ENCODE results near the gene CYP2A7.
"Not testable (repeated sequence)": the region's sequence is repeated elsewhere in the genome, so short reads cannot be mapped to it uniquely, and the experiment has no call there.

CYP2A7 gene

DNA sequence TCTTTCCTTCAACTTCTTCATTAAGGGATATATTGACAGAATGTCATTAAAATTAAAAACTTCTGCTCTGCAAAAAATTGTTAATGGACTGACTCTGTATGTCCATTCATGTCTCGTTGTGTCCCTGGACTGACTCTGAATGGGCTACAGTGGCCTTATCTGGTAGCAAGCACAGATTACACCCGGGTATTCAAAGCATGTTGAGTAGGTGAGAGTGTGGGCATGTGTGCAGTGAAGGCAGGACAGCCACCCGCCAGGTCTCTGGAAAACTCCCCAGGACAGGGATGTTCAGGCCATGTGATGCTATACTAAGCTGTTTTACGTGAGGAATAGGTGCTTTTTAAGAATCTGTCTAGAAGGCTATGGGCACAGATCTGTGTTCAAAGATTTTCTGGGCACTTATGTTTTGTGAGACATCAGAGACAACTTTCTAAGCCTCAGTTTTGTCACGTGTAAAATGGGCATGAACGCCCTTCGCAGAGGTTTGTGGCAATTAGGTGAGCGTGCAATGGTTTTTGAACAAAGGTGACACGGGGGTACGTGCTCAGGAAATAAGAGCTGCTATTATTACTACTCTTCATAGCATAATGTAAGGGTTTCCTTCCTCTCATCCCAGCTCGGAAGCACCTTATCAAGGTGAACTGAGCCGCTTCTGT is 38.9 kb downstream of the CYP2A7 start:
- DNase-seq, result not testable (repeated sequence)

DNA sequence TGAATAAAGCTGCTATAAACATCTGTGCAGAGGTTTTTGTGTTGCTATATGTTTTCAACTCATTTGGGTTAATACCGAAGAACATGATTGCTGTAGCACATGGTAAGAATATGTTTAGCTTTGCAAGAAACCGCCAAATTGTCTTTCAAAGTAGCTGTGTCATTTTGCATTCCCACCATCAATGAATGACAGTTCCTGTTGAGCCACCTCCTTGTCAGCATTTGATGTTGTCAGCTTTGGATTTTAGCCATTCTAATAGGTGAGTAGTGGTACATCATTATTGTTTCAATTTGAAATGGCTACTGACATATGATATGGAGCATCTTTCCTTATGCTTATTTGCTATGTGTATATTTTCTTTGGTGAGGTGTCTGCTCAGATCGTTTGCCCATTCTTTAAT is 40.0 kb downstream of the CYP2A7 start:
- not testable (repeated sequence) for DNase-seq

DNA sequence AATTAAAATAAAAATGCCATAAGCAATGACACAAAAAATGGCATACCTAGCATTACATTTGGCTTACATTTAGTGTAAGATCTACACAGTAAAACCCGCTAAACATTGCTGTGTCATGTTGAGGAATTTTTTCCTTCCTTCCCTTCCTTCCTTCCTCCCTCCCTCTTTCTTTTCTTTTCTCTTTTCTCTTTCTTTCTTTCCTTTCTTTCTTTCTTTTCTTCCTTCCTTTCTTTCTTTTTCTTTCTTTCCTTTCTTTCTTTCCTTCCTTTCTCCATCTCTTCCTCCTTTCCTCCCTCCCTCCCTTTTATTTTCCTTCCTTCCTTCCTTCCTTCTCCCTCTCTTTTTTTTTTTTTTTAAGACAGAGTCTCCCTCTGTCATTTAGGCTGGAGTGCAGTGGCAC is 43.6 kb downstream of the CYP2A7 start:
- DNase-seq, result not testable (repeated sequence)

DNA sequence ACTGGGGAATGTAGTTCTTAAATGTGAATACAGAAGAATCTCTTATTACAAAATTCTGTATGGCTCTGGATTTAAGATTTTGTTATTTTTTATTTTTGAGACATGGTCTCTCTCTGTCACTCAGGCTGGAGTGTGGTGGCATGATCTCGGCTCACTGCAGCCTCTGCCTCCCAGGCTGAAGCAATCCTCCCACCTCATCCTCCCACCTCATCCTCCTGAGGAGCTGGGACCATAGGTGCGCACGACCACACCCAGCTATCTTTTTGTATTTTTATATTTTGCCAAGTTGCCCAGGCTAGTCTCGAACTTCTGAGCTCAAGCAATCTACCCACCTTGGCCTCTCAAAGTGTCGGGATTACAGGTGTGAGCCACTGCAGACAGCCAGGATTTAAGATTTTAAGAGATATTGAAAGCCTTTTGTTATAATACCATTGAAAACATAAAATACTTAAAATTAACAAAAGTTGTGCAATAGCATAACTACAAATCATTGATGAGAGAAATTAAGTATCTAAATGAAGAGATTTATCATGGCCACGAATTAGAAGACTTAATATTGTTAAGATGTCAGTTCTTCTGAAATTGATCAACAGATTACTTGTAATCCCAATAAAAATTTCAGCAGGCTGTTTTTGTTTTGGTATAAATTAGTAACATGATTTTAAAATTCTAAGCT is 45.1 kb downstream of the CYP2A7 start:
- no peak for DNase-seq

DNA sequence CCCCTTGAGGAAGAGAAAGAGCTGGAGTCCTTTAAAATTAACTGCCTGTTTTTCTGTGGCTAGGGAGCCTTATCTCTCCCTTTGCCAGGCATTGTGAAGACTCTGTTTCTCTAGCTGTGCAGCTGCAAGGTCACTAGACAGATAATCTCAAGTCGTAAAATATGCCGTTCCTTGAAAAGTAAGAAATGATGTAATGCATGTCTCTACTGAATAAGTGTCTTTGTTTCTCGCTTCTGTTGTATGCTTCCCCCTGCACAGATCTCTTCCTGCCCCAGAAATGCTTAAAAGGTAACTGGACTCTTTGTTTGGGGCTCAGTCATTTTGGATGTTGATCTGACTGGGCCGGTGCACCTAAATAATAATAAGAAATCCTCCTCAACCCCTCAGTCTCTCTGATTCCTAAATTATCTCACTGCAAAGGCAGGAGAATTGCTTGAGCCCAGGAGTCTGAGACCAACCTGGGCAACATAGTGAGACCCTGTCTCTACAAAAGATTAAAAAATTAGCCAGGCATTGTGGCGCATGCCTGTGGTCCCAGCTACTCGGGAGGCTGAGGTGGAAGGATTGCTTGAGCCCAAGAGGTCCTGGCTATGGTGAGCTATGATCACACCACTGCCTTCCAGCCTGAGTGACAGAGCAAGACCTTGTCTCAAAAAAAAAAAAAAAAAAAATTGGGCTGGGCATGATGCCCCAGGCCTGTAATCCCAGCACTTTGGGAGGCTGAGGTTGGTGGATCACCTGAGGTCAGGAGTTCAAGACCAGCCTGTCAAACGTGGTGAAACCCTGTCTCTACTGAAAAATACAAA is 48.1 kb downstream of the CYP2A7 start:
- DNase-seq, result not testable (repeated sequence)

DNA sequence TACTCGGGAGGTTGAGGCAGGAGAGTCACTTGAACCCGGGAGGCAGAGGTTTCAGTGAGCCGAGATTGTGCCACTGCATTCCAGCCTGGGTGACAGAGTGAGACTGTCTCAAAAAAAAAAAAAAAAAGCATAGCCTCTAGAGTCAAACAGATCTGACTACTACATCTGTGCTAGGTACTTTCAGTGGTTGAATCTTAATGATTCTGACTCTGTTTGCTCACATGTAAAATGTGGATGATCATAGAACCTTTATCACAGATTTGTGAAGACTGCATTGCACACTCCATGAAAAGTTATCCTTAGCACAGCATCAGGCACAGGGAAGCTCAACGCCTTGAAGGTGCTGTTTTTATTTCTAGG is 49.6 kb downstream of the CYP2A7 start:
- DNase-seq, result not testable (repeated sequence)

DNA sequence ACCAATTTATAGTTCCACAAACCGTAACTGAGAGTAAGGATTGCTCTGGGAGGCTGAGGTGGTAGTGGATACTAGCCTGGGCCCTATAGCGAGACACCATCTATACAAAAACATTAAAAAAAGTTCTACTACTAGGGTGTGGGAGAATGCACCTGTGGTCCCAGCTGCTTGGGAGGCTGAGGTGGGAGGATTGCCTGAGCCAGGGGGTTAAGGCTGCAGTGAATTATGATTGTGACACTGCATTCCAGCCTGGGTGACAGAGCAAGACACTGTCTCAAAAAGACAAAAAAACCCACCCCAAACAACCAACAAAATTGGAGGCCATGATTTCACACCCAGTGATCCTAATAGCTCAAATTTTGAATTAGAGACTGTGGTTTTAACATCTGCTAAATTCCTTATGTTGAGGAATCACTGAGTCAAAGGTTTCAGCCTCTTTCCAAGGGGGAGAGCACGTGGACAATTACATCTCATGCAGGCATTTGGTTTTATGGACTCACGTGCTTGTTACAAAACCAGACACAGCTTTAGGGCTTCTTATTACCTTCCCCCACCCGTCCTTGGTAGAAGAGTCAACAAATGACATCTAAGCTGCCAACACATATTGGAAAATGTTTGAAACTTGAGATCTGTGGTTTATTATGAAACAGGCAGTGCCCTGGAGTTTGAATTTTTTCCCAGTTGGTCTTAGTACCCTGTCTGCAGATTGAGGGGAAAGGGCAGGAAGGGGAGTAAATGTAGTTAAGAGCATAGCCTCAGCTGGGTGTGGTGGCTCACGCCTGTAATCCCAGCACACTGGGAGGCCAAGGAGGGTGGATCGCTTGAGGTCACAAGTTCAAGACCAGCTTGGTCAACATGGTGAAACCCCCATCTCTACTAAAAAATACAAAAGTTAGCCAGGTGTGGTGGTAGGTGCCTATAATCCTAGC is 50.3 kb downstream of the CYP2A7 start:
- no peak for DNase-seq

DNA sequence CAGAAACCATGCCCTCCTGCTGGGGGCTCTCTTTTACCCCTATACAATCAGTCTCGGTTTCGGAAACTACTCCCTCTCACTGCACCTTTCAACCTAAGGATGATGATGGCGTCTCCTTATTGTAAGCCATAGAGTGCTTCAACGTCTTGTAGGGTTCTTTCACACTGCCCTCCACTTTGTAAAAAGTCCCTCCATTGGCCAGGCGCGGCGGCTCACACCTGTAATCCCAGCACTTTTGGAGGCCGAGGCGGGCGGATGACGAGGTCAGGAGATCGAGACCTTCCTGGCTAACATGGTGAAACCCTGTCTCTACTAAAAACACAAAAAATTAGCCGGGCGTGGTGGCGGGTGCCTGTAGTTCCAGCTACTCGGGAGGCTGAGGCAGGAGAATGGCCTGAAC is 51.3 kb downstream of the CYP2A7 start:
- DNase-seq, result not testable (repeated sequence)

DNA sequence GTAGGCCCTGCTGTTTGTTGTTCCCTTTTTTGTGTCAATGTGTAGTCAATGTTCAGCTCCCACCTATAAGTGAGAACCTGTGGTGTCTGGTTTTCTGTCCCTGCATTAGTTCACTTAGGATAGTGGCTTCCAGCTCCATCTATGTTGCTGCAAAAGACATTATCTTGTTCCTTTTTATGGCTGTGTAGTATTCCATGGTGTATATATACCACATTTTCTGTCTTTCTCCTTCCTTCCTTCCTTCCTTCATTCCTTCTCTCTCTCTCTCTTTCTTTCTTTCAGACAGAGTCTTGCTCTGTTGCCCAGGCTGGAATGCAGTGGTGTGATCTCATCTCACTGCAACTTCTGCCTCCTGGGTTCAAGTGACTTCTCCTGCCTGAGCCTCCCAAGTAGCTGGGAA is 52.8 kb downstream of the CYP2A7 start:
- DNase-seq, result no peak

DNA sequence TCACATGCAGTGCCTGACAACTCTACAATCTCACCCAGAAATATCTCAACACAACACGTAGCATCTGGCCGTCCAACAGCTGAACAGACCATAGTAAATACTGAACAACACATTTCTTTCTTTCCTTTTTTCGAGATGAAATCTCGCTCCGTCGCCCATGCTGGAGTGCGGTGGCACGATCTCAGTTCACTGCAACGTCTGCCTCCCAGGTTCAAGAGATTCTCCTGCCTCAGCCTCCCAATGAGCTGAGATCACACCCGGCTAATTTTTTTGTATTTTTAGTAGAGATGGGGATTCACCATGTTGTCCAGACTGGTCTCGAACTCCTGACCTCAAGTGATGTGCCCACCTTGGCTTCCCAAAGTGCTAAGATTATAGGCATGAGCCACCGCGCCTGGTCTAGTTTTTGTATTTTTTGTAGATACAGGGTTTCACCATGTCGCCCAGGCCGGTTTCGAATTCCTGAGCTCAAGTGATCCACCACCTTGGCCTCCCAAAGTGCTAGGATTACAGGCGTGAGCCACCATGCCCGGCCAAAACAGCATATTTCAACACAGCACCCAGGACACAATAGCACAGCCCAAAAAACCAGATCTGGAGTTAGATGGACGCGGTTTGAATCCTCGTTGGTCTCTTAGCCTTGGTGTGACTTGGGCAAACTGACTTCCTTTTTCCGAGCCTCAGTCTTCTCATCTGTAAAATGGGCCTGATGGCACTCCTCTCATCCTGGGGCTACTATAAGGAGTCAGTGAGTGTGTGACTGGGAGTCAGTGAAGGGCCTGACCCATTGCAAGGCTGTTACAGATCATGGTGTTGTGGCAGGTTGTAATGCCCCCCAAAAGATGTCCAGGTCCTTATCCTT is 54.4 kb downstream of the CYP2A7 start:
- no peak for DNase-seq

DNA sequence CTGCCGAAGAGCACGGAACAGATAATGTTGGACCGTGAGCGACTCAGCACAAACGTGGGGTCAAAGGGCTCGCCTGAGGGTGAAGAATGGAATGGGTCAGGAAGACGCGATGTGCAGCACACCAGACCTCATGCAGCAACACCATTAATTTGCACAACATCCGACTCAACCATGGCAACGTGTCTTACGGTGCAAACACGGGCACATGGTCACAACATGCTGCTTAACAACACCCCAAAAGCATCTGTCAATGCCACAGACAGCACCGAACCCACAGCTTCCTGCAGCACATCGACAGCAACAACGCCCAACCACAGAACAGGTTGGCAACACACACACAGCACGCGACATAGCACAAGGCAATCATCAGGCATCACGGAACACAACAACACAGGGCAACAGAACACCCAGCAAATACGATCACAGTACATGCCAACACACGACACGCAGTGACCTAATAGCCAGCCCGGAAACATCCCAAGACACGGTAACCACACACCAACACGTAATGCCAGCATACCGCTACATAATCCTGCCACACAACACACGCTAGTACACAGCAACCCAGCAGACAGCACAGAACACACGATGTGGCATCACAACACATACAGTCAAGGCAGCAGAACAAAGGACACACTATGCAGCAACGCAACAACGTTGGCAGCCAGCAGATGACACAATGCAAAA is 55.2 kb downstream of the CYP2A7 start:
- peak in 1 of 58 donors; percentile 57 for DNase-seq

DNA sequence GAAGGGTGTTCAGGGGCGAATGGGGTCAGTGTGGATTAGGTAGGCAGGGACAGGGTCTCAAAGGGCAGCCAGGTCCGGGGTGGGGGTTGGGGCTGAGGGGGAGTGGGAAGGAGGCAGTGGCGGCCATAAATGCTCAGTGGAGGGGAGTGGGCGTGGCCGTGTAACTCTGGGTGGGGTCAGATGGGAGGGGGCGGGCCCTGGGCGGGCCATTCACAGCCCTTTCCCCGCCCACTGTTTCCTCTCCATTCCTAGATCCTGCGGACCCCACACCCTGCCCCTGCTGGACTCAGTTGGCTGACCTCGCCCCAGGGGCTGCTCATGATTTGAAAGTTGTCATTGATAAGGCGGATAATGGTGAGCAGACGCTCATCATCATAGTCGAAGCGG is 55.7 kb downstream of the CYP2A7 start:
- not testable (repeated sequence) for DNase-seq

DNA sequence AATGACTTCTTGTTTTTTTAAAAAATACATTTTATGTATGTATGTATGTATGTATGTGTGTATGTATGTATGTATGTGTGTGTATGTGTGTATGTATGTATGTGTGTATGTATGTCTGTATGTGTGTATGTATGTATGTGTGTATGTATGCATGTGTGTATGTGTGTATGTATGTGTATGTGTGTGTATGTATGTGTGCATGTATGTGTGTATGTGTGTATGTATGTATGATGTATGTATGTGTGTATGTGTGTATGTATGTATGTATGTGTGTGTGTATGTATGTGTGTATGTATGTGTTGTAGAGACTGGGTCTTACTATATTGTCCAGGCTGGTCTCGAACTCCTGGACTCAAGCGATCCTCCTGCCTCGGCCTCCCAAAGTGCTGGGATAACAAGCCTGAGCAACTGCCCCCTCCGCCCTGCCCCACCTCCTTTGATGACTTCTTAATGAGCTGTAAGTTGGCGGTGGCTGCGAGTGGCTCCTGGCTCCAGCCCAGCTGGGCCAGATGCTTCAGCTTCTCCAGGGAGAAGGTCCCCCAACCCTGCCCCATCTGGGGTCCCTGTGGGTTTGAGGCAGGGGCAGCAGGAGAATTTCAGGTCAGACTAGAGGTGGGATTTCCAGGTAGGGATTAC is 56.5 kb downstream of the CYP2A7 start:
- DNase-seq, result not testable (repeated sequence)

Data from anterior cingulate cortex (tissue), 58 donors.